ENCODE results near the gene POMT2. TPM values are rescaled to one million over a fixed set of nuclear protein-coding genes. Genes with fewer than 3 reads are reported as not detected.

Gene POMT2
- total RNA-seq, 1 experiment from 2014 or later: 30.4 TPM

DNA sequence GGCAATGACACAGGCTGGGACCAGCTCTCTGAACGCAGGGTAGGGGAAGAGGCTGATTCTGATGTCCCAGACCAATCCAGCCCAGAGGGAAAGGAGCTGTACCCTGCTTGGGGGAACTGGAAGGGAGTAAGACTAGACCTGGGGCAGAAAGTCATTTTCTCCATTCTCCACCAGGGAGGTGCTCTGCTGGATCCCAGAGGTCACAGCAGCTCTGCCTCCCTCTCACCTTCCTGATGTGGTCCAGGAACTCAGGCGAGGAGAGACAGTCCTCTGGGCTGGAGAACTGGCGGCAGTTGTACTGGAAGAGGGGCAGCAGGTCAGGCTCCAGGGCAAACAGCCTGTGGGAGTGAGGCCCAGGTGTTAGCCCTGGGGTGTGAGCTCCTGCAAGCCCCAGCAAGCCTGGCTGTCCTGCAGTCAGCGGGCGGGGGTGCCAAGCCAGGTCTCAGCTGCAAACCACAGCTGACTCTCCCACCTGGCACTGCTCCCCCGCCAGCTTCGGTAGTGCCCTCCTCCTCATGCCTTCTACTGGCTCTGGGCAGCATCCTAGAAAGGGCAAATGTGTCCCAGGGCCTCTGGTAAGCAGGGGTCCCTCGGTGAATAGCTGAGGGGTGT lies 51.6 kb downstream of the POMT2 start:
- no TSS peak for BruUV-seq (replicated peaks)

DNA sequence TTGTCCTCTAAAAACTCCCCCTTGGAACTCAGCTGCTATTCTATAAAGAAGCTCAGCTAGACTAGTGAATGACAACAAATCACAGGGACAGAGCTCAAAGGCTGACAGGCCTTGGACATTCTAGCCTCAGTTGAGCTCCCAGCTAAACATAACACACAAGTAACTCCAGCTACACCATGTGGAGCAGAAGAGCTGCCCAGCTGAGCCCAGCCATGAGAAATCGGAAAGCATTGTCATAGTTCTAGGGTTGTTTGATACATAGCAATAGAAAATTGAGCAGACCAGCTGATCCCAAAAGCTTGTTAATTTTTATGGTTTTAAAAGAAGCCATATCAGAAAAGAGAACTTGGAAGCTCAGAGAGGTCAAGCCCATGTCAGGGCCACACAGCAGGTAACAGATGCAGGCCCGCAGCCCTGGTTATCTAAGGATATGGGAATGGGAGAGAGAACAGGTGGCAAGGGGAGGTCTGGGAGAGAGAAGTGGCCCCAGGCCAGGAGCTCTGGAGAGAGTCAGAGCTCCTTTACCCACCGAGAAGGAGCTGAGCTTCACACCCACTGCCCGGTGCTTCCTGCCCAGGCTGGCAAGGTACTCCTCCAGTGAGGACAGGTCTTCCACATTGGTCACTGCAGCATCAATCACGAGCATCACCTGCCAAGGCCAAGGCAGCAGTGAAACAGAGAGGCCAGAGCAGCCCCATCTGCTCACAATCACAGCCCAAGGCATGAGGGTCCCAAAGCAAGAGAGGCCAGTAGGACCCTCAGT lies 52.6 kb downstream of the POMT2 start:
- Mint-ChIP-seq H3K9me3 (ENCODE audit: unreplicated experiment) (peaks cover 9% of the 10 kb centered on the region), H3K27me3 (ENCODE audit: insufficient read depth, unreplicated experiment) (peaks cover 4% of the 10 kb centered on the region), H3K27ac (ENCODE audit: unreplicated experiment) (no peak overlapping the region), H3K4me1 (ENCODE audit: low read depth, unreplicated experiment) (no peaks in the 10 kb centered on the region), H3K36me3 (ENCODE audit: insufficient read depth, unreplicated experiment) (no peaks in the 10 kb centered on the region), H3K4me3 (ENCODE audit: unreplicated experiment) (no peak overlapping the region)
- Histone ChIP-seq H3K4me3 (ENCODE audit: low read depth, low read length) (no peak overlapping the region), H3K36me3 (ENCODE audit: control insufficient read depth, insufficient read depth, low read length) (no peaks in the 10 kb centered on the region), H3K4me1 (no peaks in the 10 kb centered on the region), H3K27me3 (replicated peaks; ENCODE audit: control insufficient read depth, insufficient read depth, low read length) (no peaks in the 10 kb centered on the region), H3K9me3 (no peaks in the 10 kb centered on the region)
- TF ChIP-seq, protein P1, sequence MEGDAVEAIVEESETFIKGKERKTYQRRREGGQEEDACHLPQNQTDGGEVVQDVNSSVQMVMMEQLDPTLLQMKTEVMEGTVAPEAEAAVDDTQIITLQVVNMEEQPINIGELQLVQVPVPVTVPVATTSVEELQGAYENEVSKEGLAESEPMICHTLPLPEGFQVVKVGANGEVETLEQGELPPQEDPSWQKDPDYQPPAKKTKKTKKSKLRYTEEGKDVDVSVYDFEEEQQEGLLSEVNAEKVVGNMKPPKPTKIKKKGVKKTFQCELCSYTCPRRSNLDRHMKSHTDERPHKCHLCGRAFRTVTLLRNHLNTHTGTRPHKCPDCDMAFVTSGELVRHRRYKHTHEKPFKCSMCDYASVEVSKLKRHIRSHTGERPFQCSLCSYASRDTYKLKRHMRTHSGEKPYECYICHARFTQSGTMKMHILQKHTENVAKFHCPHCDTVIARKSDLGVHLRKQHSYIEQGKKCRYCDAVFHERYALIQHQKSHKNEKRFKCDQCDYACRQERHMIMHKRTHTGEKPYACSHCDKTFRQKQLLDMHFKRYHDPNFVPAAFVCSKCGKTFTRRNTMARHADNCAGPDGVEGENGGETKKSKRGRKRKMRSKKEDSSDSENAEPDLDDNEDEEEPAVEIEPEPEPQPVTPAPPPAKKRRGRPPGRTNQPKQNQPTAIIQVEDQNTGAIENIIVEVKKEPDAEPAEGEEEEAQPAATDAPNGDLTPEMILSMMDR (IDR thresholded peaks at IDR 0.05; ENCODE audit: insufficient read depth in 1 of 2, low read depth in 1 of 2, low read length in 1 of 2, severe bottlenecking in 1 of 2, unreplicated experiment in 1 of 2): no peak
- no peak for DNase-seq
- no TSS peak for BruUV-seq (replicated peaks)
- CTCF ChIA-PET: no interaction called here
- POLR2A ChIA-PET: no interaction called here
- intact Hi-C loops (cut with micrococcal nuclease; ENCODE audit: unreplicated experiment): no loop called here

More for the DNA sequence above, 51.6 kb downstream of the POMT2 start:
- no peak overlapping the region for H3K4me3 Mint-ChIP-seq (ENCODE audit: unreplicated experiment)
- H3K36me3 ChIP-seq (ENCODE audit: control insufficient read depth, insufficient read depth, low read length): no peaks in the 10 kb centered on the region
- no peak overlapping the region for H3K4me3 ChIP-seq (ENCODE audit: low read depth, low read length)
- peaks cover 9% of the 10 kb centered on the region for H3K9me3 Mint-ChIP-seq (ENCODE audit: unreplicated experiment)
- no peaks in the 10 kb centered on the region for H3K9me3 ChIP-seq
- no peaks in the 10 kb centered on the region for H3K36me3 Mint-ChIP-seq (ENCODE audit: insufficient read depth, unreplicated experiment)
- H3K27ac Mint-ChIP-seq (ENCODE audit: unreplicated experiment): no peak overlapping the region
- DNase-seq: no peak
- POLR2A ChIA-PET: no interaction called here
- no peaks in the 10 kb centered on the region for H3K4me1 Mint-ChIP-seq (ENCODE audit: low read depth, unreplicated experiment)
- intact Hi-C loops (cut with micrococcal nuclease; ENCODE audit: unreplicated experiment): no loop called here
- TF ChIP-seq, protein P1 (IDR thresholded peaks at IDR 0.05; ENCODE audit: insufficient read depth in 1 of 2, low read depth in 1 of 2, low read length in 1 of 2, severe bottlenecking in 1 of 2, unreplicated experiment in 1 of 2): no peak
- no peaks in the 10 kb centered on the region for H3K27me3 Mint-ChIP-seq (ENCODE audit: insufficient read depth, unreplicated experiment)
- no peaks in the 10 kb centered on the region for H3K4me1 ChIP-seq
- no peaks in the 10 kb centered on the region for H3K27me3 ChIP-seq (replicated peaks; ENCODE audit: control insufficient read depth, insufficient read depth, low read length)
- CTCF ChIA-PET: no interaction called here

DNA sequence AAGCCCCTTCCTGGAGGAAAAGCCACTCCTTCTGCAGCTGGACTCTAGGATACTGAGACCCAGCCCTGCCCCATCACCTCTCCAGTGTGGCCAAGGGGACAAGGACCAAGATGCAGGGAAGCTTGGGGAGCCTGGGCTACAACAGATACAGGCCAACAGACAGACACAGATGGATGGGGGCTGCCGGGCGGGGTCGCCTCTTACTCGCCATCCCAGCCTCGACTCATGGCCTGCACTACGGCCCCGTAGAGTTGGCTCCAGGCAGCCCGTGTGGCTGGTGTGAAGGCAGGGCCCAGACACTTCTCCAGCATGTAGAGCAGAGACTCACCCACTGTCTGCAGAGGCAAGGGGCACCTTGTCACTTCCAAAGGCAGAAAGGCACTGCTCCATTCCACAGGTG lies 54.3 kb downstream of the POMT2 start:
- no peaks in the 10 kb centered on the region for H3K4me1 Mint-ChIP-seq (ENCODE audit: low read depth, unreplicated experiment)
- Histone ChIP-seq H3K27me3 (replicated peaks; ENCODE audit: control insufficient read depth, insufficient read depth, low read length) (no peaks in the 10 kb centered on the region), H3K4me1 (no peaks in the 10 kb centered on the region), H3K4me3 (ENCODE audit: low read depth, low read length) (no peak overlapping the region), H3K36me3 (ENCODE audit: control insufficient read depth, insufficient read depth, low read length) (no peaks in the 10 kb centered on the region), H3K9me3 (no peaks in the 10 kb centered on the region)
- no TSS peak for BruUV-seq (replicated peaks)
- H3K36me3 Mint-ChIP-seq (ENCODE audit: insufficient read depth, unreplicated experiment): no peaks in the 10 kb centered on the region
- intact Hi-C loops (cut with micrococcal nuclease; ENCODE audit: unreplicated experiment): no loop called here
- DNase-seq: no peak
- TF ChIP-seq, protein P1 (IDR thresholded peaks at IDR 0.05; ENCODE audit: insufficient read depth in 1 of 2, low read depth in 1 of 2, low read length in 1 of 2, severe bottlenecking in 1 of 2, unreplicated experiment in 1 of 2): no peak
- peaks cover 9% of the 10 kb centered on the region for H3K9me3 Mint-ChIP-seq (ENCODE audit: unreplicated experiment)
- H3K27ac Mint-ChIP-seq (ENCODE audit: unreplicated experiment): no peak overlapping the region
- H3K4me3 Mint-ChIP-seq (ENCODE audit: unreplicated experiment): no peak overlapping the region
- ChIA-PET POLR2A (no interaction called here), CTCF (no interaction called here)
- H3K27me3 Mint-ChIP-seq (ENCODE audit: insufficient read depth, unreplicated experiment): peaks cover 15% of the 10 kb centered on the region
